H9 (cell line): Measurements from ENCODE around the gene RBM44. TPM values are rescaled to one million over a fixed set of nuclear protein-coding genes. Genes with fewer than 3 reads are reported as not detected.

ENCODE experiments used
- DNase-seq: peaks from one replicate; pipeline ENCODE4 v3.0.0-alpha.2; 2017
- H2AFZ ChIP-seq: one replicate; pipeline ENCODE4 v1.6.1; 2013; ENCODE audit warnings: mild to moderate bottlenecking, low read length, control low read depth, moderate library complexity
- H2AK5ac ChIP-seq: 2 replicates; pipeline ENCODE4 v1.6.1; 2013; ENCODE audit warnings: low read length, control low read depth, mixed read lengths; ENCODE audit not compliant: insufficient read length
- H2BK120ac ChIP-seq: one replicate; pipeline ENCODE4 v1.6.1; 2013; ENCODE audit warnings: low read depth, mild to moderate bottlenecking, low read length, control low read depth, inconsistent platforms; ENCODE audit not compliant: poor library complexity, severe bottlenecking
- H2BK12ac ChIP-seq: 2 replicates; pipeline ENCODE4 v1.6.1; 2013; ENCODE audit warnings: low read length, control low read depth, mixed read lengths, low read depth; ENCODE audit not compliant: insufficient read length
- H2BK15ac ChIP-seq: 2 replicates; pipeline ENCODE4 v1.6.1; 2013; ENCODE audit warnings: low read depth, low read length, control low read depth
- H2BK20ac ChIP-seq: one replicate; pipeline ENCODE4 v1.6.1; 2013; ENCODE audit warnings: low read depth, mild to moderate bottlenecking, low read length, control low read depth, inconsistent platforms; ENCODE audit not compliant: poor library complexity, severe bottlenecking
- H2BK5ac ChIP-seq: 2 replicates; pipeline ENCODE4 v1.6.1; 2013; ENCODE audit warnings: low read length, control low read depth, mixed read lengths; ENCODE audit not compliant: insufficient read length
- H3K14ac ChIP-seq: 2 replicates; pipeline ENCODE4 v1.6.1; 2013; ENCODE audit warnings: low read length, control low read depth; ENCODE audit not compliant: insufficient read depth
- H3K18ac ChIP-seq: 2 replicates; pipeline ENCODE4 v1.6.1; 2013; ENCODE audit warnings: low read depth, mild to moderate bottlenecking, mixed read lengths, low read length, control low read depth; ENCODE audit not compliant: insufficient read length
- H3K23ac ChIP-seq: 2 replicates; pipeline ENCODE4 v1.6.1; 2013; ENCODE audit warnings: low read length, control low read depth, mixed read lengths, low read depth; ENCODE audit not compliant: insufficient read length
- H3K23me2 ChIP-seq: 2 replicates; pipeline ENCODE4 v1.6.1; 2013; ENCODE audit warnings: low read depth, mild to moderate bottlenecking, mixed read lengths, low read length, control low read depth; ENCODE audit not compliant: insufficient read length, poor library complexity, severe bottlenecking
- H3K27ac ChIP-seq: 2 replicates; pipeline ENCODE4 v1.5.1; 2013; ENCODE audit warnings: low read length, control low read depth, mixed read lengths, low read depth; ENCODE audit not compliant: insufficient read length
- H3K27me3 ChIP-seq: 2 replicates; pipeline ENCODE4 v1.6.1; 2013; ENCODE audit warnings: low read length, control low read depth, inconsistent platforms; ENCODE audit not compliant: insufficient read depth
- H3K4ac ChIP-seq: 2 replicates; pipeline ENCODE4 v1.6.1; 2013; ENCODE audit warnings: low read depth, mild to moderate bottlenecking, control low read depth, inconsistent platforms, low read length, moderate library complexity
- H3K4me1 ChIP-seq: 2 replicates; pipeline ENCODE4 v1.6.1; 2013; ENCODE audit warnings: low read length, control low read depth, inconsistent platforms; ENCODE audit not compliant: insufficient read depth
- H3K4me2 ChIP-seq: 2 replicates; pipeline ENCODE4 v1.6.1; 2013; ENCODE audit warnings: low read length, control low read depth, mixed read lengths; ENCODE audit not compliant: insufficient read length, insufficient read depth
- H3K56ac ChIP-seq: 2 replicates; pipeline ENCODE4 v1.6.1; 2013; ENCODE audit warnings: low read depth, mild to moderate bottlenecking, mixed read lengths, low read length, control low read depth; ENCODE audit not compliant: insufficient read length
- H3K79me1 ChIP-seq: 2 replicates; pipeline ENCODE4 v1.6.1; 2013; ENCODE audit warnings: low read depth, mild to moderate bottlenecking, moderate library complexity, low read length, control low read depth, inconsistent platforms; ENCODE audit not compliant: insufficient read depth, poor library complexity, severe bottlenecking
- H3K79me2 ChIP-seq: 2 replicates; pipeline ENCODE4 v1.6.1; 2013; ENCODE audit warnings: low read length, control low read depth, inconsistent platforms; ENCODE audit not compliant: insufficient read depth
- H3K9ac ChIP-seq: 2 replicates; pipeline ENCODE4 v1.6.1; 2013; ENCODE audit warnings: low read length, control low read depth, mixed read lengths; ENCODE audit not compliant: insufficient read length; ENCODE audit errors: extremely low read depth
- H3K9me3 ChIP-seq: one replicate; pipeline ENCODE4 v1.6.1; 2013; ENCODE audit warnings: low read depth, low read length, inconsistent platforms; ENCODE audit not compliant: control insufficient read depth
- H3T11ph ChIP-seq: one replicate; pipeline ENCODE4 v1.6.1; 2013; ENCODE audit warnings: mild to moderate bottlenecking, low read length, control low read depth, inconsistent platforms
- H4K20me1 ChIP-seq: one replicate; pipeline ENCODE4 v1.6.1; 2013; ENCODE audit not compliant: control insufficient read depth, insufficient read length, insufficient read depth
- H4K5ac ChIP-seq: 2 replicates; pipeline ENCODE4 v1.6.1; 2013; ENCODE audit warnings: low read depth, mild to moderate bottlenecking, mixed read lengths, low read length, control low read depth; ENCODE audit not compliant: insufficient read length
- H4K8ac ChIP-seq: replicated peaks from 2 replicates; pipeline ENCODE4 v1.6.1; 2013; ENCODE audit warnings: low read length, control low read depth, mixed read lengths, low read depth; ENCODE audit not compliant: insufficient read length
- H4K91ac ChIP-seq: 2 replicates; pipeline ENCODE4 v1.6.1; 2013; ENCODE audit warnings: low read depth, mild to moderate bottlenecking, moderate library complexity, mixed read lengths, low read length, control low read depth; ENCODE audit not compliant: insufficient read length
- H3K27ac Mint-ChIP-seq, 3 experiments: 2 replicates in 2 of 3; 3 replicates in 1 of 3; pipeline ENCODE4 v1.8.0; 2020 to 2021; ENCODE audit warnings: mixed read lengths in 3 of 3, mild to moderate bottlenecking in 1 of 3, moderate library complexity in 1 of 3
- H3K27me3 Mint-ChIP-seq: 2 replicates; pipeline ENCODE4 v1.8.0; 2021; ENCODE audit warnings: low read depth, mild to moderate bottlenecking, moderate library complexity, mixed read lengths
- H3K36me3 Mint-ChIP-seq, 3 experiments: 2 replicates in 2 of 3; 3 replicates in 1 of 3; pipeline ENCODE4 v1.8.0; 2020 to 2021; ENCODE audit warnings: low read depth in 3 of 3, mixed read lengths in 3 of 3; ENCODE audit not compliant: insufficient read depth in 1 of 3
- H3K4me1 Mint-ChIP-seq, 2 experiments: 2 replicates each; pipeline ENCODE4 v1.8.0; 2020; ENCODE audit warnings: mixed read lengths in 2 of 2
- H3K4me3 Mint-ChIP-seq, 2 experiments: 2 replicates in 1 of 2; 3 replicates in 1 of 2; pipeline ENCODE4 v1.8.0; 2020 to 2021; ENCODE audit warnings: mild to moderate bottlenecking in 2 of 2, mixed read lengths in 2 of 2, moderate library complexity in 1 of 2
- H3K9me3 Mint-ChIP-seq, 2 experiments: 2 replicates in 1 of 2; 3 replicates in 1 of 2; pipeline ENCODE4 v1.8.0; 2020; ENCODE audit warnings: mild to moderate bottlenecking in 2 of 2, mixed read lengths in 2 of 2, moderate library complexity in 1 of 2
- CTCF ChIP-seq: fragments of 200-600 bp; sonication (generic); conservative IDR thresholded peaks from 3 replicates; pipeline ENCODE4 v1.8.0; 2021; ENCODE audit warnings: antibody characterized with exemption, mild to moderate bottlenecking
- WGBS: extraction: QIAGEN DNeasy Blood & Tissue Kit; methylation state at CpG from one replicate; pipeline ENCODE4 v1.1.7; 2013; ENCODE audit warnings: missing lambda C conversion rate, low lambda C conversion rate, mixed read lengths; ENCODE audit not compliant: insufficient read length; ENCODE audit errors: extremely low coverage; 5-methylcytosine and 5-hydroxymethylcytosine counted together
- total RNA-seq: library from RNA; stranded (reverse); gene quantifications from 2 replicates; pipeline ENCODE4 v1.2.1, GENCODE V29; 2021

The RBM44 gene
- total RNA-seq, 1 experiment from 2014 or later: 0.15 TPM

DNA sequence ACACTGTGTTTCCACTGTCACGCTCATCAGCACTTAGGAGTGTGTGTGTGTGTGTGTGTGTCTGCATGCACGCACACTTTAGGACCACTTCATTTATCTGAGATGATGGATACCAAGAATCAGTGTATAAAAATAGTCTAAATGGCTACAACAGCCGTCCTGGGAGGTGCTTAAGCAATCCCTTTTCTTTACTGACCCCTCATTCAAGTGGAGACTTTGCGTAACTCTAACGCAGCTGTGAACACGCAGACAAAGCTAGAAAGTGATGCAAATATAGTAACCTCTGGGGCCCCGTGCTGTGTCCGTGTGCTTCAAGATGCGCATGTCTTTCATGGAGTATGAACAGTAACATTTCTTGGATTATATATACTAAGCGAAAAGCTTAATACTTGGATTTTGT lies 40.4 kb upstream of the RBM44 start:
- H2BK15ac ChIP-seq: no peak overlapping the region
- H2BK120ac ChIP-seq: no peak overlapping the region
- H3K23me2 ChIP-seq: no peaks in the 10 kb centered on the region
- Mint-ChIP-seq H3K36me3 (peaks cover 22 to 69% (median 53%) of the 10 kb centered on the region in 3 experiments; a peak in 6 of 7 replicates), H3K9me3 (no peaks in the 10 kb centered on the region), H3K4me3 (no peak overlapping the region), H3K27me3 (no peaks in the 10 kb centered on the region), H3K4me1 (no peaks in the 10 kb centered on the region), H3K27ac (no peak overlapping the region)
- no peaks in the 10 kb centered on the region for H4K20me1 ChIP-seq
- no peak for TF ChIP-seq CTCF
- H4K91ac ChIP-seq: no peak overlapping the region
- no peaks in the 10 kb centered on the region for H3K79me2 ChIP-seq
- no peak overlapping the region for H3K18ac ChIP-seq
- no peak overlapping the region for H3K4me2 ChIP-seq
- H3K23ac ChIP-seq: no peak overlapping the region
- no peak overlapping the region for H3K27ac ChIP-seq
- no peaks in the 10 kb centered on the region for H3K79me1 ChIP-seq
- no peak overlapping the region for H4K8ac ChIP-seq
- no peak overlapping the region for H2AK5ac ChIP-seq
- no CpG with 5 or more reads among the region's 10 CpGs for WGBS
- H3T11ph ChIP-seq: no peak overlapping the region
- no peak overlapping the region for H2BK20ac ChIP-seq
- no peak overlapping the region for H2BK5ac ChIP-seq
- DNase-seq: no peak
- H3K14ac ChIP-seq: no peak overlapping the region
- no peaks in the 10 kb centered on the region for H3K9me3 ChIP-seq
- H2BK12ac ChIP-seq: no peak overlapping the region
- H3K56ac ChIP-seq: no peak overlapping the region
- no peak overlapping the region for H3K4ac ChIP-seq
- H3K4me1 ChIP-seq: no peaks in the 10 kb centered on the region
- no peak overlapping the region for H4K5ac ChIP-seq
- no peaks in the 10 kb centered on the region for H3K27me3 ChIP-seq
- H2AFZ ChIP-seq: no peak overlapping the region
- no peak overlapping the region for H3K9ac ChIP-seq
